IMR-90 (cell line): Measurements from ENCODE around the gene PYGO2. TPM values are rescaled to one million over a fixed set of nuclear protein-coding genes. Genes with fewer than 3 reads are reported as not detected.

ENCODE experiments used
- microRNA-seq, 2 experiments: library from miRNA; stranded (forward) in 1 of 2; unstranded in 1 of 2; fragments of 10-50 nt in 1 of 2; fragments of <30 nt in 1 of 2; gene quantifications in 1 of 2; microRNA quantifications in 1 of 2; one replicate each; pipeline versions ENCODE3 to v1.1.0; 2013 to 2020; ENCODE audit not compliant: insufficient read depth in 1 of 2, insufficient read length in 1 of 2, unreplicated experiment in 1 of 2
- polyA plus RNA-seq, 3 experiments: library from polyadenylated mRNA; depleted of rRNA; stranded (reverse); fragments of >200 nt; gene quantifications; 2 replicates each; pipeline ENCODE4 v1.2.3, GENCODE V29; 2012; ENCODE audit warnings: low replicate concordance in 1 of 3
- small RNA-seq, 5 experiments: library from RNA; depleted of rRNA; stranded (forward); fragments of <200 nt; gene quantifications; one replicate each; pipeline ENCODE3, GENCODE V24; 2012
- total RNA-seq: library from RNA; depleted of rRNA; stranded (reverse); fragments of >200 nt; gene quantifications from 2 replicates; pipeline ENCODE4 v1.2.3, GENCODE V29; 2012; rRNA removed

Gene PYGO2
- total and polyA plus RNA-seq, 2 of the 4 experiments (the other 2 are of a cell fraction) = 5.4 to 14.8 TPM

Small RNA genes within 50 kb of the gene (microRNA-seq; reads per million reads assigned to microRNA genes)
- gene MIR4258 (ENCODE audit: insufficient read depth in 1 of 2, insufficient read length in 1 of 2, unreplicated experiment in 1 of 2) = 0 reads per million in 2 experiments
- gene RF00017 (ENCODE audit: insufficient read depth, insufficient read length) = not detected

Small RNA genes within 50 kb of the gene (small RNA-seq; reads per million reads assigned to genes)
- gene MIR4258 (0 reads per million in 5 experiments), gene RF00017 (0 reads per million in 5 experiments)

Other genes with a start within 250 kb of the PYGO2 start
- not detected in 2 replicates for gene KCNN3, start 91.5 kb downstream of the PYGO2 start, total RNA-seq
- 0.02 and 0.07 TPM in 2 replicates for gene KCNN3, start 91.5 kb downstream of the PYGO2 start, polyA plus RNA-seq (2012; rRNA removed)
- 7.2 and 9.0 TPM in 2 replicates for gene PMVK, start 25.1 kb downstream of the PYGO2 start, total RNA-seq
- 28.1 and 31.8 TPM in 2 replicates for gene PMVK, start 25.1 kb downstream of the PYGO2 start, polyA plus RNA-seq (2012; rRNA removed)
- 24.2 and 28.3 TPM in 2 replicates for gene PBXIP1, start 5.7 kb downstream of the PYGO2 start, total RNA-seq
- 40.5 and 44.2 TPM in 2 replicates for gene PBXIP1, start 5.7 kb downstream of the PYGO2 start, polyA plus RNA-seq (2012; rRNA removed)
- gene SHC1, start 9.0 kb upstream of the PYGO2 start, total RNA-seq = 291 and 355 TPM in 2 replicates
- 337 and 352 TPM in 2 replicates for gene SHC1, start 9.0 kb upstream of the PYGO2 start, polyA plus RNA-seq (2012; rRNA removed)
- gene CKS1B, start 12.9 kb upstream of the PYGO2 start, total RNA-seq = 129 and 140 TPM in 2 replicates
- gene CKS1B, start 12.9 kb upstream of the PYGO2 start, polyA plus RNA-seq (2012; rRNA removed) = 195 and 272 TPM in 2 replicates
- 19.7 and 26.3 TPM in 2 replicates for gene FLAD1, start 21.6 kb upstream of the PYGO2 start, total RNA-seq
- gene FLAD1, start 21.6 kb upstream of the PYGO2 start, polyA plus RNA-seq (2012; rRNA removed) = 37.3 and 39.9 TPM in 2 replicates
- gene LENEP, start 31.8 kb upstream of the PYGO2 start, total RNA-seq = not detected in 2 replicates
- gene LENEP, start 31.8 kb upstream of the PYGO2 start, polyA plus RNA-seq (2012; rRNA removed) = not detected in 2 replicates
- gene ZBTB7B, start 41.0 kb upstream of the PYGO2 start, total RNA-seq = 7.2 and 7.7 TPM in 2 replicates
- 17.4 and 22.4 TPM in 2 replicates for gene ZBTB7B, start 41.0 kb upstream of the PYGO2 start, polyA plus RNA-seq (2012; rRNA removed)
- gene DCST2, start 72.0 kb upstream of the PYGO2 start, total RNA-seq = not detected in 2 replicates
- gene DCST2, start 72.0 kb upstream of the PYGO2 start, polyA plus RNA-seq (2012; rRNA removed) = 0.14 and 0.30 TPM in 2 replicates
- not detected in 2 replicates for gene DCST1, start 72.0 kb upstream of the PYGO2 start, total RNA-seq
- gene DCST1, start 72.0 kb upstream of the PYGO2 start, polyA plus RNA-seq (2012; rRNA removed) = not detected in 2 replicates
- 25.6 and 29.7 TPM in 2 replicates for gene ADAM15, start 89.5 kb upstream of the PYGO2 start, total RNA-seq
- gene ADAM15, start 89.5 kb upstream of the PYGO2 start, polyA plus RNA-seq (2012; rRNA removed) = 52.4 and 65.6 TPM in 2 replicates
- 3.3 and 3.8 TPM in 2 replicates for gene EFNA4, start 102.0 kb upstream of the PYGO2 start, total RNA-seq
- gene EFNA4, start 102.0 kb upstream of the PYGO2 start, polyA plus RNA-seq (2012; rRNA removed) = 11.8 and 16.3 TPM in 2 replicates
- gene EFNA3, start 117.1 kb upstream of the PYGO2 start, total RNA-seq = 0.56 and 0.72 TPM in 2 replicates
- 1.6 TPM in 2 replicates for gene EFNA3, start 117.1 kb upstream of the PYGO2 start, polyA plus RNA-seq (2012; rRNA removed)
- 0.28 and 0.90 TPM in 2 replicates for gene EFNA1, start 166.1 kb upstream of the PYGO2 start, total RNA-seq
- 1.4 and 1.6 TPM in 2 replicates for gene EFNA1, start 166.1 kb upstream of the PYGO2 start, polyA plus RNA-seq (2012; rRNA removed)
- gene SLC50A1, start 174.1 kb upstream of the PYGO2 start, total RNA-seq = 20.6 and 21.1 TPM in 2 replicates
- gene SLC50A1, start 174.1 kb upstream of the PYGO2 start, polyA plus RNA-seq (2012; rRNA removed) = 19.5 and 20.8 TPM in 2 replicates
- gene DPM3, start 178.7 kb upstream of the PYGO2 start, total RNA-seq = 29.0 and 30.6 TPM in 2 replicates
- gene DPM3, start 178.7 kb upstream of the PYGO2 start, polyA plus RNA-seq (2012; rRNA removed) = 129 and 138 TPM in 2 replicates
- gene KRTCAP2, start 211.5 kb upstream of the PYGO2 start, total RNA-seq = 76.1 and 76.7 TPM in 2 replicates
- gene KRTCAP2, start 211.5 kb upstream of the PYGO2 start, polyA plus RNA-seq (2012; rRNA removed) = 189 and 232 TPM in 2 replicates
- 2.3 and 2.5 TPM in 2 replicates for gene TRIM46, start 212.1 kb upstream of the PYGO2 start, total RNA-seq
- 6.2 and 6.9 TPM in 2 replicates for gene TRIM46, start 212.1 kb upstream of the PYGO2 start, polyA plus RNA-seq (2012; rRNA removed)
- gene THBS3, start 246.1 kb upstream of the PYGO2 start, total RNA-seq = 13.1 and 15.1 TPM in 2 replicates
- gene THBS3, start 246.1 kb upstream of the PYGO2 start, polyA plus RNA-seq (2012; rRNA removed) = 28.3 and 30.4 TPM in 2 replicates
- gene MTX1, start 246.9 kb upstream of the PYGO2 start, total RNA-seq = 51.4 and 67.2 TPM in 2 replicates
- 73.7 and 73.9 TPM in 2 replicates for gene MTX1, start 246.9 kb upstream of the PYGO2 start, polyA plus RNA-seq (2012; rRNA removed)